Stimulated activated CD4-positive, alpha-beta T cell treated with anti-CD3 and anti-CD28 coated beads, Interleukin-1b, Interleukin-23, amount 100 ng/mL, for 1 hour (primary cell): ENCODE measurements around the gene PMIS2.

Experiments used
- DNase-seq, 2 donors: peaks; one replicate each; pipeline ENCODE4 v3.0.0-alpha.2; 2020; ENCODE audit warnings: low read depth in 2 of 2

Gene PMIS2

GRCh38 chr19:35628565-35629331 is 42.8 kb downstream of the PMIS2 start, which contains the start of gene RBM42:
TSS of gene RBM42 (plus strand) at chr19:35629036. CDS start at chr19:35629154, 118 bp downstream.
- DNase-seq = peak; percentile 89 to 91

GRCh38 chr19:35629332-35629633 is 43.3 kb downstream of the PMIS2 start:
- DNase-seq = no peak

- DNase-seq = no peak
These were observed 47.9 kb downstream of the PMIS2 start for GRCh38 chr19:35633727-35634440.

GRCh38 chr19:35636651-35637050 is 50.7 kb downstream of the PMIS2 start:
- DNase-seq = no peak
